Measurements from ENCODE around the gene NPY2R. TPM values are rescaled to one million over a fixed set of nuclear protein-coding genes. Genes with fewer than 3 reads are reported as not detected.

Gene NPY2R
- total RNA-seq, 1 experiment from 2014 or later: not detected

DNA sequence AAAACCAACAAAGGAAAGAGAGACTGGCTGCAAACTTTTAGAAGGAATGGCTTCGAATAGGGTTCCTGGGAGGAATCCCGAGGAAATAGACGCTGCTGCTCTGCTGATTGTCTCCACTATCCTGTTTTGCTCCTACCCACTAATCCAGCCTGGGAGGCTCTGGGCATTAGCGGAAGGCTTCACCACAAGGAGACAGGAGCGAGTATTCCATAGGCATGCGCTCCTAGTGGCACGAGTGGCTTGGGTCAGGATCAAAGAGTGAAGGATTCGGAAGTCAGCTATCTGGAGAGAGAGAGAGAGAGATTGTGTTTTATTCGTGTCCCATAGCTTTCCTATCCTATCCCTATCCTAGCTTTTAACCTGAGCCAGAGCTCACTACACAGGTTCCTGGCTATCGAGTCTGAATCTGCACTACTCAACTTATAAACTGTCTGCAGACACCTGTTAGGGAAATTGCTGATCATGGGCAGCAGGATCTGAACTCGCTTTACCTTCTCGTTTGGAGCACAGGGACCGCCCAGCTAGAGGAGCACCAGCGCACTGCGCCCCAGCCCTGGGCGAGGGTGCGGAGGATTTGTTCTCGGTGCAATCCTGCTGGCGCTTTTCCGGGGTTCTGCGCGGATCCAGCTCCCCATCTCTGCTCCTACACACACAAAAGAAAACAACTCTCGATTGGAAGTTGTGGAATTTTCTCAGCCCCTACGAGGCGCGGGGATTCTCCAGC is 740 bp upstream of the NPY2R start:
- BruUV-seq (replicated peaks): no TSS peak
- Histone ChIP-seq H3K27me3 (ENCODE audit: control insufficient read depth, insufficient read depth, low read length) (peaks cover 3% of the 10 kb centered on the region), H3K9me3 (ENCODE audit: control insufficient read depth, insufficient read depth, low read depth, low read length) (no peaks in the 10 kb centered on the region), H3K36me3 (ENCODE audit: control insufficient read depth, insufficient read depth, low read length) (no peaks in the 10 kb centered on the region), H3K4me1 (ENCODE audit: control insufficient read depth, insufficient read depth, low read length) (no peaks in the 10 kb centered on the region), H3K27ac (ENCODE audit: low read length) (no peak overlapping the region), H3K4me3 (ENCODE audit: low read depth in 2 of 2, low read length in 2 of 2) (peak overlapping the region; percentile 11 to 28; a peak in 3 of 4 replicates)
- in situ Hi-C loops (cut with HindIII; ENCODE audit: low pct_unique_long_range_greater_than_20kb, low sequenced_read_pairs): no loop called here
- CTCF ChIA-PET: no interaction called here
- intact Hi-C loops (cut with micrococcal nuclease; ENCODE audit: unreplicated experiment): loop anchor here (10.0 kb wide), 1 partner anchor 147 kb away; no protein-coding TSS in a partner anchor
- DNase-seq (ENCODE audit: low read depth, low spot score): no peak
- TF ChIP-seq TCF7L2 (IDR thresholded peaks at IDR 0.05; ENCODE audit: low read depth, low read length): no peak
- no peak for TF ChIP-seq POLR2AphosphoS5 (IDR thresholded peaks at IDR 0.05; ENCODE audit: low read depth, low read length)
- TF ChIP-seq, protein P1, sequence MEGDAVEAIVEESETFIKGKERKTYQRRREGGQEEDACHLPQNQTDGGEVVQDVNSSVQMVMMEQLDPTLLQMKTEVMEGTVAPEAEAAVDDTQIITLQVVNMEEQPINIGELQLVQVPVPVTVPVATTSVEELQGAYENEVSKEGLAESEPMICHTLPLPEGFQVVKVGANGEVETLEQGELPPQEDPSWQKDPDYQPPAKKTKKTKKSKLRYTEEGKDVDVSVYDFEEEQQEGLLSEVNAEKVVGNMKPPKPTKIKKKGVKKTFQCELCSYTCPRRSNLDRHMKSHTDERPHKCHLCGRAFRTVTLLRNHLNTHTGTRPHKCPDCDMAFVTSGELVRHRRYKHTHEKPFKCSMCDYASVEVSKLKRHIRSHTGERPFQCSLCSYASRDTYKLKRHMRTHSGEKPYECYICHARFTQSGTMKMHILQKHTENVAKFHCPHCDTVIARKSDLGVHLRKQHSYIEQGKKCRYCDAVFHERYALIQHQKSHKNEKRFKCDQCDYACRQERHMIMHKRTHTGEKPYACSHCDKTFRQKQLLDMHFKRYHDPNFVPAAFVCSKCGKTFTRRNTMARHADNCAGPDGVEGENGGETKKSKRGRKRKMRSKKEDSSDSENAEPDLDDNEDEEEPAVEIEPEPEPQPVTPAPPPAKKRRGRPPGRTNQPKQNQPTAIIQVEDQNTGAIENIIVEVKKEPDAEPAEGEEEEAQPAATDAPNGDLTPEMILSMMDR (IDR thresholded peaks at IDR 0.05): no peak
- TF ChIP-seq, protein P2, sequence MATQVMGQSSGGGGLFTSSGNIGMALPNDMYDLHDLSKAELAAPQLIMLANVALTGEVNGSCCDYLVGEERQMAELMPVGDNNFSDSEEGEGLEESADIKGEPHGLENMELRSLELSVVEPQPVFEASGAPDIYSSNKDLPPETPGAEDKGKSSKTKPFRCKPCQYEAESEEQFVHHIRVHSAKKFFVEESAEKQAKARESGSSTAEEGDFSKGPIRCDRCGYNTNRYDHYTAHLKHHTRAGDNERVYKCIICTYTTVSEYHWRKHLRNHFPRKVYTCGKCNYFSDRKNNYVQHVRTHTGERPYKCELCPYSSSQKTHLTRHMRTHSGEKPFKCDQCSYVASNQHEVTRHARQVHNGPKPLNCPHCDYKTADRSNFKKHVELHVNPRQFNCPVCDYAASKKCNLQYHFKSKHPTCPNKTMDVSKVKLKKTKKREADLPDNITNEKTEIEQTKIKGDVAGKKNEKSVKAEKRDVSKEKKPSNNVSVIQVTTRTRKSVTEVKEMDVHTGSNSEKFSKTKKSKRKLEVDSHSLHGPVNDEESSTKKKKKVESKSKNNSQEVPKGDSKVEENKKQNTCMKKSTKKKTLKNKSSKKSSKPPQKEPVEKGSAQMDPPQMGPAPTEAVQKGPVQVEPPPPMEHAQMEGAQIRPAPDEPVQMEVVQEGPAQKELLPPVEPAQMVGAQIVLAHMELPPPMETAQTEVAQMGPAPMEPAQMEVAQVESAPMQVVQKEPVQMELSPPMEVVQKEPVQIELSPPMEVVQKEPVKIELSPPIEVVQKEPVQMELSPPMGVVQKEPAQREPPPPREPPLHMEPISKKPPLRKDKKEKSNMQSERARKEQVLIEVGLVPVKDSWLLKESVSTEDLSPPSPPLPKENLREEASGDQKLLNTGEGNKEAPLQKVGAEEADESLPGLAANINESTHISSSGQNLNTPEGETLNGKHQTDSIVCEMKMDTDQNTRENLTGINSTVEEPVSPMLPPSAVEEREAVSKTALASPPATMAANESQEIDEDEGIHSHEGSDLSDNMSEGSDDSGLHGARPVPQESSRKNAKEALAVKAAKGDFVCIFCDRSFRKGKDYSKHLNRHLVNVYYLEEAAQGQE (IDR thresholded peaks at IDR 0.05; ENCODE audit: insufficient read depth in 1 of 2, low read depth in 2 of 2, low read length in 1 of 2): no peak
- TF ChIP-seq SIN3A (IDR thresholded peaks at IDR 0.05; ENCODE audit: borderline replicate concordance, insufficient read depth, low read depth, low read length): no peak
- ATAC-seq: peak; percentile 78
- POLR2A ChIA-PET: no interaction called here

DNA sequence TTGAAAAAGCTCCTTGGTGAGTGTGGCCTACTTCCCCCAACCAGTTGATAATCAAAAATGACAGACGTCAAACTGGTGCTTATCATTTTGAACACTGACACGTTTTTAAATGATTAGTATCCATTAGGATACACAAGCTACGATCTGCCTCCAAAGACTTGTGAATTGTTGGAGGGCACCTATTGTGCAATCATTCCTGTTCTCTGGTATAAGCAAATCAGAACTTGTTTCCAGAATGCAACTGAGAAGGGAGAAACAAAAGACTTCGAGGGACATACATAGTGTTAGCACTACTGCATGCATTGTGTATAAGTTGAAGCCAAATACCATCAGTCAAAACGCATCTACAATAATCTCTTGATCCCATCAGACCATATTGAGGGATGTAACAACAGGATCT is 11.6 kb downstream of the NPY2R start:
- in situ Hi-C loops (cut with HindIII; ENCODE audit: low pct_unique_long_range_greater_than_20kb, low sequenced_read_pairs) (no loop called here), intact Hi-C loops (cut with micrococcal nuclease; ENCODE audit: unreplicated experiment) (no loop called here)
- DNase-seq (ENCODE audit: low read depth, low spot score): no peak
- no peak for TF ChIP-seq SIN3A (IDR thresholded peaks at IDR 0.05; ENCODE audit: borderline replicate concordance, insufficient read depth, low read depth, low read length)
- no peak for TF ChIP-seq TCF7L2 (IDR thresholded peaks at IDR 0.05; ENCODE audit: low read depth, low read length)
- TF ChIP-seq, protein P2 (IDR thresholded peaks at IDR 0.05; ENCODE audit: insufficient read depth in 1 of 2, low read depth in 2 of 2, low read length in 1 of 2): no peak
- TF ChIP-seq, protein P1 (IDR thresholded peaks at IDR 0.05): no peak
- TF ChIP-seq POLR2AphosphoS5 (IDR thresholded peaks at IDR 0.05; ENCODE audit: low read depth, low read length): no peak
- no peaks in the 10 kb centered on the region for H3K27me3 ChIP-seq (ENCODE audit: control insufficient read depth, insufficient read depth, low read length)
- BruUV-seq (replicated peaks): no TSS peak
- no peaks in the 10 kb centered on the region for H3K9me3 ChIP-seq (ENCODE audit: control insufficient read depth, insufficient read depth, low read depth, low read length)
- H3K36me3 ChIP-seq (ENCODE audit: control insufficient read depth, insufficient read depth, low read length): no peaks in the 10 kb centered on the region
- H3K4me1 ChIP-seq (ENCODE audit: control insufficient read depth, insufficient read depth, low read length): no peaks in the 10 kb centered on the region
- no peak for ATAC-seq
- no peak overlapping the region for H3K4me3 ChIP-seq (ENCODE audit: low read depth in 2 of 2, low read length in 2 of 2)
- ChIA-PET CTCF (no interaction called here), POLR2A (no interaction called here)
- no peak overlapping the region for H3K27ac ChIP-seq (ENCODE audit: low read length)

Data from Panc1 (cell line).